ENCODE measurements around the gene GALNT2. TPM values are rescaled to one million over a fixed set of nuclear protein-coding genes. Genes with fewer than 3 reads are reported as not detected.

GALNT2 gene
- total RNA-seq, 1 donor, result 69.5 TPM

DNA sequence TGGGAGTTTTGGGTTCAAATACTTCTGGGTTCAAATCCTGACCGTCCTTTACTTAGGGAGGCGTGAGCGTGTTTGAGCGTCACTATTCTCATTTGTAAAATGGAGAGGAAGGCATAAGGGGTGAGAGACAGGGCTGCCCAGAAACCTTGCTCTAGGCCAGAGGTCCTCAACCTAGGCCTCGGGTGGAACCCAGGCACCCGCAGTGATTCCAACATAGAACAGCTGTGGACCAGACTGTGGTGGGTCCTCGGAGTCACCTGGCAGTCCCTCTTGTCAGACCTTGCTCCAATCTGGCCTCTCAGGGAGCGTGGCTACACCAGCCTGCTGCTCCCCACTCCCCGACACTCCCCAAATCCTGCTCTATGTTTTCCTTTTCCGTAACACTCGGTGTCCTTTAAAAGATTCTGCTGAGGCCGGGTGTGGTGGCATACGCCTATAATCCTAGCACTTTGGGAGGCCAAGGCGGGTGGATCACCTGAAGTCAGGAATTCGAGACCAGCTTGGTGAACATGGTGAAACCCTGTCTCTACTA lies 242.7 kb downstream of the GALNT2 start:
- TF ChIP-seq, protein P1, sequence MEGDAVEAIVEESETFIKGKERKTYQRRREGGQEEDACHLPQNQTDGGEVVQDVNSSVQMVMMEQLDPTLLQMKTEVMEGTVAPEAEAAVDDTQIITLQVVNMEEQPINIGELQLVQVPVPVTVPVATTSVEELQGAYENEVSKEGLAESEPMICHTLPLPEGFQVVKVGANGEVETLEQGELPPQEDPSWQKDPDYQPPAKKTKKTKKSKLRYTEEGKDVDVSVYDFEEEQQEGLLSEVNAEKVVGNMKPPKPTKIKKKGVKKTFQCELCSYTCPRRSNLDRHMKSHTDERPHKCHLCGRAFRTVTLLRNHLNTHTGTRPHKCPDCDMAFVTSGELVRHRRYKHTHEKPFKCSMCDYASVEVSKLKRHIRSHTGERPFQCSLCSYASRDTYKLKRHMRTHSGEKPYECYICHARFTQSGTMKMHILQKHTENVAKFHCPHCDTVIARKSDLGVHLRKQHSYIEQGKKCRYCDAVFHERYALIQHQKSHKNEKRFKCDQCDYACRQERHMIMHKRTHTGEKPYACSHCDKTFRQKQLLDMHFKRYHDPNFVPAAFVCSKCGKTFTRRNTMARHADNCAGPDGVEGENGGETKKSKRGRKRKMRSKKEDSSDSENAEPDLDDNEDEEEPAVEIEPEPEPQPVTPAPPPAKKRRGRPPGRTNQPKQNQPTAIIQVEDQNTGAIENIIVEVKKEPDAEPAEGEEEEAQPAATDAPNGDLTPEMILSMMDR (IDR thresholded peaks at IDR 0.05; ENCODE audit: insufficient read depth, low read depth, low read length), result no peak
- H3K4me3 ChIP-seq (ENCODE audit: low read depth, low read length), result no peak overlapping the region
- no peak for DNase-seq (ENCODE audit: low read depth)

- no peak overlapping the region for H3K4me3 ChIP-seq (ENCODE audit: low read depth, low read length)
- TF ChIP-seq, protein P1 (IDR thresholded peaks at IDR 0.05; ENCODE audit: insufficient read depth, low read depth, low read length), result peak; percentile 94
- DNase-seq (ENCODE audit: low read depth), result peak; percentile 74
These were observed 243.5 kb downstream of the GALNT2 start for GRCh38 chr1:230310381-230311163.

DNA sequence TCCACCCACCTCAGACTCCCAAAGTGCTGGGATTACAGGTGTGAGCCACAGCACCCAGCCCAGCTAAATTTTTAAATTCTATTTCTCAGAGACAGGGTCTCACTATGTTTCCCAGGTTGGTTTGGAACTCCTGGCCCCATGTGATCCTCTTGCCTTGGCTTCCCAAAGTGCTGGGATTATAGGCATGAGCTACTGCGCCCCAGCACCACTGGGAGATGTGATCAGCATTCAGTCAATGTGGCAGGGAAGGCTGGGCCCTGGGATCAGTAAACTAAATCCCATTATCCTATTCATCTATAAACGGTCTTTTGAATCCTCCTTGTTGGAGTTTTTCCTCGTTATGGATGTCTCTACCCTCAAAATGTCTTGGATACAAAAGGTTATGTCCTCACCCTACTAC lies 245.6 kb downstream of the GALNT2 start:
- TF ChIP-seq, protein P1 (IDR thresholded peaks at IDR 0.05; ENCODE audit: insufficient read depth, low read depth, low read length), result no peak
- no peak overlapping the region for H3K4me3 ChIP-seq (ENCODE audit: low read depth, low read length)
- DNase-seq (ENCODE audit: low read depth), result no peak

GRCh38 chr1:230313453-230314141 lies 246.6 kb downstream of the GALNT2 start:
- TF ChIP-seq, protein P1 (IDR thresholded peaks at IDR 0.05; ENCODE audit: insufficient read depth, low read depth, low read length), result no peak
- H3K4me3 ChIP-seq (ENCODE audit: low read depth, low read length), result no peak overlapping the region
- DNase-seq (ENCODE audit: low read depth), result no peak

DNA sequence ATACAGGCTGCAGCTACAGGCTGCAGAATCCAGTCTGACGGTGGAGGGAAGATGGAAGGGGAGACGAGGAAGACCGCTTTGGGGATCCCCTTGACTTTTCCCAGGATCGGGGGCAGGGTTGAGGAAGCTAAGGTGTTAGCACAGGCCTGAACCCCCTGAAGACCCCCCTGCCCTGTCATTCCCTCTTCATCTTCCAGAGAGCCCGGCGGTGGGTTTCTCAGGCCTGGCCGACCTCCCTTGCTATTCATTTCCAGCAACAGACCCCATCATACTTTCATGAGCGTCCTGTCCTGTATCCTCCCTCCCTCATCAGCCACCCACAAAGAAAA lies 247.1 kb downstream of the GALNT2 start:
- no peak for DNase-seq (ENCODE audit: low read depth)
- TF ChIP-seq, protein P1 (IDR thresholded peaks at IDR 0.05; ENCODE audit: insufficient read depth, low read depth, low read length), result no peak
- H3K4me3 ChIP-seq (ENCODE audit: low read depth, low read length), result no peak overlapping the region

- TF ChIP-seq, protein P1 (IDR thresholded peaks at IDR 0.05; ENCODE audit: insufficient read depth, low read depth, low read length), result no peak
- DNase-seq (ENCODE audit: low read depth), result no peak
These were observed 248.1 kb downstream of the GALNT2 start for GRCh38 chr1:230315099-230315498.

More at GRCh38 chr1:230315099-230315498, 248.1 kb downstream of the GALNT2 start:
- H3K4me3 ChIP-seq (ENCODE audit: low read depth, low read length), result no peak overlapping the region
